Cardiac fibroblast (primary cell): ENCODE measurements around the gene PRR23E.

Experiments used
- DNase-seq, 2 donors: peaks; one replicate each; pipeline versions ENCODE4 v3.0.0 to v3.0.0-alpha.2; 2010; ENCODE audit warnings: low read depth in 2 of 2
- H3K4me3 ChIP-seq, 2 donors: replicated peaks in 1 of 2; 1 replicate in 1 of 2; 2 replicates in 1 of 2; pipeline ENCODE4 v1.5.1; 2011; ENCODE audit warnings: low read depth in 2 of 2, low read length in 2 of 2, mild to moderate bottlenecking in 2 of 2, moderate library complexity in 1 of 2
- CTCF ChIP-seq: IDR thresholded peaks from one replicate; pipeline ENCODE4 v1.5.1; 2011; ENCODE audit warnings: low read depth, mild to moderate bottlenecking, low read length, inconsistent platforms

The PRR23E gene

GRCh38 chr3:127150513-127151250 lies 42.2 kb upstream of the PRR23E start:
- no peak for DNase-seq
- TF ChIP-seq CTCF = no peak
- no peak overlapping the region for H3K4me3 ChIP-seq

GRCh38 chr3:127151251-127151564 lies 41.7 kb upstream of the PRR23E start:
- DNase-seq = no peak
- TF ChIP-seq CTCF = no peak
- H3K4me3 ChIP-seq = no peak overlapping the region

- H3K4me3 ChIP-seq = no peak overlapping the region
- DNase-seq = peak in 1 of 2 donors; percentile 41
- no peak for TF ChIP-seq CTCF
These were observed 40.8 kb upstream of the PRR23E start for GRCh38 chr3:127151992-127152650.

- H3K4me3 ChIP-seq = no peak overlapping the region
- no peak for DNase-seq
- no peak for TF ChIP-seq CTCF
These were observed 40.0 kb upstream of the PRR23E start for GRCh38 chr3:127152684-127153505.

- H3K4me3 ChIP-seq = no peak overlapping the region
- no peak for TF ChIP-seq CTCF
- DNase-seq = no peak
These were observed 39.5 kb upstream of the PRR23E start for GRCh38 chr3:127153506-127153815.

GRCh38 chr3:127156338-127157050 lies 36.4 kb upstream of the PRR23E start:
- H3K4me3 ChIP-seq = no peak overlapping the region
- DNase-seq = no peak
- TF ChIP-seq CTCF = no peak
